CD8-positive, alpha-beta memory T cell (primary cell): ENCODE data around the gene IL22RA1. TPM values are rescaled to one million over a fixed set of nuclear protein-coding genes. Genes with fewer than 3 reads are reported as not detected.
A peak's percentile ranks its signal among the peaks of the same experiment; 100 is the strongest.

ENCODE experiments used
- CTCF ChIA-PET: fragments of 350-600 bp; sonication (Branson Sonifier 250); formaldehyde crosslinking; loops from one replicate; lab custom pipeline; 2021; ENCODE audit warnings: antibody characterized with exemption; lab: Charles Lee
- POLR2A ChIA-PET: fragments of 350-600 bp; sonication (Branson Sonifier 250); formaldehyde crosslinking; loops from one replicate; lab custom pipeline; 2021; ENCODE audit warnings: antibody characterized with exemption; lab: Charles Lee
- DNase-seq, 5 donors: peaks; one replicate each; pipeline versions ENCODE4 v3.0.0 to v3.0.0-alpha.2; 2020 to 2022; ENCODE audit warnings: mixed read lengths in 1 of 5
- H3K27ac ChIP-seq: one replicate; pipeline ENCODE4 v1.7.0; 2013; ENCODE audit warnings: low read depth, mild to moderate bottlenecking, low read length, moderate library complexity
- H3K27me3 ChIP-seq: 2 replicates; pipeline ENCODE4 v1.7.0; 2013; ENCODE audit warnings: low read length, mild to moderate bottlenecking; ENCODE audit not compliant: insufficient read depth, poor library complexity, severe bottlenecking
- H3K36me3 ChIP-seq: 2 replicates; pipeline ENCODE4 v1.7.0; 2013; ENCODE audit warnings: mild to moderate bottlenecking, low read length, moderate library complexity; ENCODE audit not compliant: insufficient read depth
- H3K4me1 ChIP-seq: 2 replicates; pipeline ENCODE4 v1.7.0; 2013; ENCODE audit warnings: mild to moderate bottlenecking, low read length, moderate library complexity; ENCODE audit not compliant: insufficient read depth
- H3K4me3 ChIP-seq: 2 replicates; pipeline ENCODE4 v1.7.0; 2013; ENCODE audit warnings: mild to moderate bottlenecking, low read length
- H3K9me3 ChIP-seq: 2 replicates; pipeline ENCODE4 v1.7.0; 2013; ENCODE audit warnings: mild to moderate bottlenecking, low read length
- H3K27ac Mint-ChIP-seq, 8 donors: one replicate each; pipeline ENCODE4 v1.8.0; 2020 to 2021; ENCODE audit warnings: mixed read lengths in 8 of 8, mild to moderate bottlenecking in 6 of 8, inconsistent platforms in 3 of 8, moderate library complexity in 3 of 8
- H3K27me3 Mint-ChIP-seq, 2 donors: one replicate each; pipeline ENCODE4 v1.8.0; 2020 to 2021; ENCODE audit warnings: mixed read lengths in 2 of 2, mild to moderate bottlenecking in 1 of 2, moderate library complexity in 1 of 2
- H3K36me3 Mint-ChIP-seq, 3 donors: one replicate each; pipeline ENCODE4 v1.8.0; 2020 to 2021; ENCODE audit warnings: mixed read lengths in 3 of 3, inconsistent platforms in 1 of 3, mild to moderate bottlenecking in 1 of 3
- H3K4me1 Mint-ChIP-seq, 3 donors: one replicate each; pipeline ENCODE4 v1.8.0; 2020 to 2021; ENCODE audit warnings: mixed read lengths in 3 of 3, inconsistent platforms in 1 of 3, mild to moderate bottlenecking in 1 of 3
- H3K4me3 Mint-ChIP-seq, 7 donors: one replicate each; pipeline ENCODE4 v1.8.0; 2020 to 2021; ENCODE audit warnings: mixed read lengths in 7 of 7, mild to moderate bottlenecking in 6 of 7, moderate library complexity in 4 of 7, inconsistent platforms in 2 of 7
- H3K9me3 Mint-ChIP-seq, 5 donors: one replicate each; pipeline ENCODE4 v1.8.0; 2020 to 2022; ENCODE audit warnings: mixed read lengths in 5 of 5, mild to moderate bottlenecking in 3 of 5, moderate library complexity in 2 of 5, inconsistent platforms in 1 of 5
- polyA plus RNA-seq: library from polyadenylated mRNA; unstranded; fragments of 300-500 nt; fragmentation: Illumina TruSeq; gene quantifications from one replicate; pipeline ENCODE4 v1.2.3, GENCODE V29; 2021
- total RNA-seq, 2 experiments: library from RNA; stranded (reverse); gene quantifications; one replicate each; pipeline ENCODE4 v1.2.3, GENCODE V29; 2021

IL22RA1 gene
- total and polyA plus RNA-seq, 3 experiments from 2014 or later = not detected

DNA sequence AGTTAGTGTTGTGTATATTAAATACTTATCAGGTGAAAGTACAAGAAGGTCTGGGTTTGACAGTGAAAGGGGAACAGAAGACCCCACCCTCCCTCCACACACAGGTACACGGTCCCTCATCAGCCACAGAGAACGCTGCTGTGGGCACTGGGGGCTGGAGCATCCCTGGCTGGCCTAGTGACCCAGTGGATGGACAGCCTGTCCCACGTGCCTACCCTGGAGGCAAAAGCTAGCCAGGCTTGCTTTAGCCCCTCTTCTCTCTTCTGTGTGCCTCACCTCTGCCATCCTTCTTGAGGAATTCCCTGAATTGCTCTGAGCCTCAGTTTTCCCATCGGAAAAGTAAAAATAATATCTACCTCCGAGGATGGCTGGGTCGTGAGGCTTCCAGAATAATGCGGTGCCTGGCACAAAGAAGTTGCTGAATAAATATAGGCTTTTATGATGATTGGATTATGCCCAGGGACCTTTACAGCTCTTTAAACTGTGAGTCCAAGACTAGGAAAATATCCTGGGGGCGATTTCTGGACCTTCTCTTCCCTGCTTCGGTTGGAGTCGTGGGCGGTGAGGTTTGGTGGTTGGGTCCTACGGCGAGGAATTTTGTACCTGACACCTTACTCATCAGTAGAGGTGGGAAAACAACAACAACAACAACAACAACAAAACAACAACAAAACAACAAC, 43.2 kb upstream of the IL22RA1 start:
- H3K27me3 Mint-ChIP-seq = peaks cover 0 to 3% of the 10 kb centered on the region in 2 donors
- Histone ChIP-seq H3K27ac (no peak overlapping the region), H3K9me3 (no peaks in the 10 kb centered on the region), H3K36me3 (no peaks in the 10 kb centered on the region), H3K4me1 (peaks cover 25% of the 10 kb centered on the region), H3K4me3 (peak overlapping the region; percentile 66), H3K27me3 (no peaks in the 10 kb centered on the region)
- ChIA-PET CTCF (interaction anchor here (5.0 to 7.5 kb wide), 3 partner anchors 14 to 206 kb away, joined by 34 to 56 read pairs (median 38); no protein-coding TSS in a partner anchor), POLR2A (no interaction called here)
- H3K36me3 Mint-ChIP-seq = peaks cover 0 to 9% (median 0%) of the 10 kb centered on the region in 3 donors
- no peaks in the 10 kb centered on the region for H3K9me3 Mint-ChIP-seq
- peak overlapping the region; percentile 59 to 95 (median 90) for H3K27ac Mint-ChIP-seq
- peak overlapping the region; percentile 85 to 95 (median 89) for H3K4me3 Mint-ChIP-seq
- no peak for DNase-seq
- H3K4me1 Mint-ChIP-seq = peaks cover 45 to 68% (median 51%) of the 10 kb centered on the region in 3 donors

DNA sequence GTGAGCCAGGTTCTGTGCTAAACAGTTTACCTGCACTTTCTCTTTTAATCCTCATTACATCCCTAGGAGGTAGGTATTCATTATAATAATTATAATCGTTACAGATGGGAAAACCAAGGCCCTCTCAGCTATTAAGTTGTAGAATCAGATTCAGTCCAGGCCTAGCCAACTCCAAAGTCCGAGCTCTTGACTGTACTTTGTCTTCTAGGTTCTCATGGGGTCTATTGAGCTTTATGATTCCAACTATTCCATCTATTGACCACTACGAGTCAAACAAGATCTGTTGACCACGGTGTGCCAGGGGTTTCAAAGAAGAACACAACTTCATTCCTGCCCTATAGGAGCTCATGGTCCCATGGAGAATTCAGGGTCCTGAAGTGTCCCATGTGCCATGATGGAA, 42.1 kb upstream of the IL22RA1 start:
- Mint-ChIP-seq H3K4me1 (peaks cover 39 to 58% (median 45%) of the 10 kb centered on the region in 3 donors), H3K4me3 (peak overlapping the region in 1 of 7 donors; percentile 85), H3K36me3 (peaks cover 0 to 12% (median 0%) of the 10 kb centered on the region in 3 donors), H3K27me3 (peaks cover 0 to 3% of the 10 kb centered on the region in 2 donors), H3K27ac (peak overlapping the region in 4 of 8 donors; percentile 17 to 68 (median 55)), H3K9me3 (no peaks in the 10 kb centered on the region)
- no peak overlapping the region for H3K27ac ChIP-seq
- no peak overlapping the region for H3K4me3 ChIP-seq
- no peak for DNase-seq
- ChIA-PET CTCF (interaction anchor here (1.3 to 7.5 kb wide), 3 partner anchors 15 to 207 kb away, joined by 4 to 56 read pairs (median 7); no protein-coding TSS in a partner anchor), POLR2A (no interaction called here)
- no peaks in the 10 kb centered on the region for H3K9me3 ChIP-seq
- no peaks in the 10 kb centered on the region for H3K36me3 ChIP-seq
- H3K27me3 ChIP-seq = no peaks in the 10 kb centered on the region
- peaks cover 19% of the 10 kb centered on the region for H3K4me1 ChIP-seq

DNA sequence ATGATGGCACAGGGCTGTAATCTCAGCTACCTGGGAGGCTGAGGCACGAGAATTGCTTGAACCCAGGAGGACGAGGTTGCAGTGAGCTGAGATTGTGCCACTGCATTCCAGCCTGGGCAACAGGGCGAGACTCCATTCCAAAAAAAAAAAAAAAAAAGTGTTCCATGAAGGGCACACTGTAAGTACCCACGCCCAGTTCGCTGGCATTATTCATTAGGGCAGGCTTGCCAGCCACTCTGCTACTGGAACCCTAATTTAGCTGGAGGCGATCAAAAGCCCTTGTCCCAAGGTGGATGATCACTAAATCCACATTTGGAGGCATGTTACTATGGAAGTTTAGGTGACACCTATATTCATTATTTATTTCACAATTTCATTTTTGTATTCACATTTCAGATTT, 39.1 kb upstream of the IL22RA1 start:
- Mint-ChIP-seq H3K27ac (no peak overlapping the region), H3K4me1 (peaks cover 23 to 35% (median 23%) of the 10 kb centered on the region in 3 donors), H3K4me3 (no peak overlapping the region), H3K36me3 (peaks cover 0 to 30% (median 3%) of the 10 kb centered on the region in 3 donors), H3K27me3 (no peaks in the 10 kb centered on the region), H3K9me3 (no peaks in the 10 kb centered on the region)
- H3K36me3 ChIP-seq = no peaks in the 10 kb centered on the region
- DNase-seq = no peak
- H3K27me3 ChIP-seq = no peaks in the 10 kb centered on the region
- peaks cover 8% of the 10 kb centered on the region for H3K4me1 ChIP-seq
- no peak overlapping the region for H3K4me3 ChIP-seq
- ChIA-PET CTCF (interaction anchor here (1.4 kb wide), 1 partner anchor 233 kb away, joined by 3 read pairs; the partner anchor contains the start of gene NIPAL3), POLR2A (no interaction called here)
- H3K9me3 ChIP-seq = no peaks in the 10 kb centered on the region
- H3K27ac ChIP-seq = no peak overlapping the region

DNA sequence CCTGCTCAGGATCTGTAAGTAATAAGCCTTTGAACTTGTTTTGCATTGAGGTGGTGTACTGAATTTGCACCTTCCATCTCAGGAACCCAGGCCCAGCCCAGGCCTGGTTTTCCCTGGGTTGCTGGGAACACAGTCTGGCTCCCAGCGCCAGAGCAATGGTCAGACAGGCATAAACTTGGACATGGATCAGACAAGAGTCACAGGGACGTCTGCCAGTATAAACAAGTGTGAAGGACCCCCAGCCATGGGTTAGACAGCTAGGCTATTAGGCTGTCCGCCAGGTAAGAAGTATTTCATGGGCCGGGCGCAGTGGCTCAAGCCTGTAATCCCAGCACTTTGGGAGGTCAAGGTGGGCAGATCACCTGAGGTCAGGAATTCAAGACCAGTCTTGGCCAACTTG, 38.7 kb upstream of the IL22RA1 start:
- CTCF ChIA-PET = interaction anchor here (1.4 kb wide), 1 partner anchor 234 kb away, joined by 3 read pairs; the partner anchor contains the start of gene NIPAL3
- no peak overlapping the region for H3K4me3 ChIP-seq
- no peak overlapping the region for H3K4me3 Mint-ChIP-seq

DNA sequence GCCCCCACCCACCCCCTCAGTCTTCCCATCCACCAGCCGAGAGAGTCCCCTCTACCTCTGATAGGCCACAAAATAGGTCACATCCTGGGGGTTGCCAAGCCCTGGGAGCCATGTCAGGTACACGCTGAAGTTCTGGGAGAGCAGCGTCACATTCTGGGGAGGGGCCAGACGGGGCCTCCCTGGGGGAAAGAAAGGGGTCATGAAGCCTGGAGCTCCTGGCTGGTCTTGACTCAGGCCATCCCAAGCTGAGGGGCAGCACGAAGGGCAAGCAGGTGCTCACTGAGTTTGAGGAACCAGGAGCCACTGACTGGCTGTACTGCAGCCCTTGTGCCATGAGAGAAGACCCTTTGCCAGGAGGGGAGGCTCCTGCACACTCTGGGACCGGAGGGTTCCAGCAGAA, 37.7 kb upstream of the IL22RA1 start:
- DNase-seq = no peak
- CTCF ChIA-PET = no interaction called here
- Mint-ChIP-seq H3K4me1 (peaks cover 12 to 32% (median 14%) of the 10 kb centered on the region in 3 donors), H3K9me3 (no peaks in the 10 kb centered on the region), H3K27me3 (no peaks in the 10 kb centered on the region), H3K4me3 (no peak overlapping the region), H3K27ac (no peak overlapping the region), H3K36me3 (peaks cover 0 to 36% (median 3%) of the 10 kb centered on the region in 3 donors)
- H3K9me3 ChIP-seq = no peaks in the 10 kb centered on the region
- H3K27me3 ChIP-seq = no peaks in the 10 kb centered on the region
- no peak overlapping the region for H3K27ac ChIP-seq
- H3K36me3 ChIP-seq = no peaks in the 10 kb centered on the region
- H3K4me1 ChIP-seq = no peaks in the 10 kb centered on the region
- POLR2A ChIA-PET = no interaction called here
- H3K4me3 ChIP-seq = no peak overlapping the region

More for the DNA sequence above, 38.7 kb upstream of the IL22RA1 start:
- Mint-ChIP-seq H3K36me3 (peaks cover 0 to 33% (median 3%) of the 10 kb centered on the region in 3 donors), H3K27me3 (no peaks in the 10 kb centered on the region), H3K9me3 (no peaks in the 10 kb centered on the region), H3K27ac (peak overlapping the region in 1 of 8 donors; percentile 71), H3K4me1 (peaks cover 22 to 36% (median 22%) of the 10 kb centered on the region in 3 donors)
- Histone ChIP-seq H3K27ac (no peak overlapping the region), H3K4me1 (peaks cover 5% of the 10 kb centered on the region), H3K36me3 (no peaks in the 10 kb centered on the region), H3K9me3 (no peaks in the 10 kb centered on the region), H3K27me3 (no peaks in the 10 kb centered on the region)
- no peak for DNase-seq
- POLR2A ChIA-PET = no interaction called here

DNA sequence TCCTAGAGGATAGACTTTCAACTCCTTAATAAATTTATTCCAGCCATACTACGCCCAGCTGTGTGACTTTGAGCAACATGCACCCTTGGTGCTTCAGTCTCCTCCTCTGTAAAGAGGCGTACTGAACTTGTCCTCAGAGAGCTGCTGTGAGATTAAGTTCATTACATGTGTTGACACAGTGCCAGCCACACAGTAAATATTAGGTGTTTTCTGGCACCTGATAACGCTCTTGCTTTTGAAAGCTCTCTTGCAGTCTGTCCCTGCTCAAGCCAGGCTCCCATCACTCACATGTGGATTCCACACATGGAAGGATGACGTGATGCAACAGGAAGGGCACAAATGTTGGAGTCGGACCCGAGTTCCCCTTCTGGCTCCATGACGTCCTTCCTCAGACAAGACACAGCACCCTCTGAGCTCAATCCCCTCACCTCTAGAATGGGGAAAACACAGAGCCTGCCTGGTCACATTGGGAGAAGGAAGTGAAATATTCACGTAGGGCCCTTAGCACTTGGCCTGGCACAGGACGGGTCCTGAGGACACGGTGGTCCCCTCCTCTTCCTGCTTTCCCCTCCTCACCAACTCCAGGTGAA, 36.4 kb upstream of the IL22RA1 start:
- no peaks in the 10 kb centered on the region for H3K36me3 ChIP-seq
- Mint-ChIP-seq H3K4me3 (no peak overlapping the region), H3K27me3 (no peaks in the 10 kb centered on the region), H3K36me3 (peaks cover 0 to 41% (median 7%) of the 10 kb centered on the region in 3 donors), H3K4me1 (peaks cover 8 to 27% (median 10%) of the 10 kb centered on the region in 3 donors), H3K9me3 (no peaks in the 10 kb centered on the region), H3K27ac (peak overlapping the region in 1 of 8 donors; percentile 61)
- H3K9me3 ChIP-seq = no peaks in the 10 kb centered on the region
- ChIA-PET CTCF (interaction anchor here (0.6 to 1.1 kb wide), 2 partner anchors 21 to 212 kb away, joined by 3 to 4 read pairs; no protein-coding TSS in a partner anchor), POLR2A (no interaction called here)
- no peak for DNase-seq
- H3K4me1 ChIP-seq = no peaks in the 10 kb centered on the region
- no peaks in the 10 kb centered on the region for H3K27me3 ChIP-seq
- H3K4me3 ChIP-seq = no peak overlapping the region
- H3K27ac ChIP-seq = no peak overlapping the region

DNA sequence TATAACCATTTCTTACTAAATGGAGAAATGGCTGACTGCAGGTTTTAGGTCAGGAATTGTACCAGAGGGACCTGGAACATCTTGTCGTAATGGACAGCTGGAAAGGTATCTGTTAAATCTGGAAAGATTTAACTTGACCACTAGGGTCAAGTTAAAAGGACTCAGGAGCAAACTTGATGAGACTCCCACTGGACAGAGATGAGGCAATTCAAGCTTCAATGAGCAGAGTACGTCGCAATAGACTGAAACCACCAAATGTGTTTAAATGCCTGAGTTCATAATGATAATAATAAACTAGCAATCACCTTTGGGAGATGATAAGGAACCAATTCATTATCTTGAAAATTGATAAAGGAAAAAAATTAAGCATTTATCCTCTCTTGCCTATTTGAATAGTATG, 35.5 kb upstream of the IL22RA1 start:
- no peaks in the 10 kb centered on the region for H3K9me3 Mint-ChIP-seq
- H3K36me3 ChIP-seq = no peaks in the 10 kb centered on the region
- peaks cover 3 to 22% (median 5%) of the 10 kb centered on the region in 3 donors for H3K4me1 Mint-ChIP-seq
- H3K4me3 Mint-ChIP-seq = no peak overlapping the region
- no peak overlapping the region for H3K27ac ChIP-seq
- H3K36me3 Mint-ChIP-seq = peaks cover 6 to 43% (median 9%) of the 10 kb centered on the region in 3 donors
- no peak overlapping the region for H3K4me3 ChIP-seq
- no peak overlapping the region for H3K27ac Mint-ChIP-seq
- no peaks in the 10 kb centered on the region for H3K27me3 ChIP-seq
- ChIA-PET POLR2A (no interaction called here), CTCF (interaction anchor here (0.9 to 1.3 kb wide), 2 partner anchors 22 to 28 kb away, joined by 3 to 4 read pairs; no protein-coding TSS in a partner anchor)
- no peaks in the 10 kb centered on the region for H3K27me3 Mint-ChIP-seq
- DNase-seq = no peak
- H3K9me3 ChIP-seq = no peaks in the 10 kb centered on the region
- no peaks in the 10 kb centered on the region for H3K4me1 ChIP-seq

DNA sequence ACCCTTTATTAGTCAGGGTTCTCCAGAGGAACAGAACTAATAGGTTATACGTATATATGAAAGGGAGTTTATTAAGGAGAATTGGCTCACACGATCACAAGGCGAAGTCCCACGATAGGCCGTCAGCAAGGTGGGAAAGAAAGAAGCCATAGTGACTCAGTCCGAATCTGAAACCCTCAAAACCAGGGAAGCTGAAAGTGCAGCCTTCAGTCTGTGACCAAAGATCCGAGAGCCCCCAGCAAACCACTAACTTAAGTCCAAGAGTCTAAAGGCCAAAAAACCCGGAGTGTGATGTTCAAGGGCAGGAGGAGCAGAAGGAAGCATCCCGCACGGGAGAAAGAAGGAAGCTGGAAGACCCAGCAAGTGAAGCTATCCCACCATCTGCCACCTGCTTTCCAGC, 34.2 kb upstream of the IL22RA1 start:
- Histone ChIP-seq H3K27me3 (no peaks in the 10 kb centered on the region), H3K27ac (no peak overlapping the region), H3K36me3 (no peaks in the 10 kb centered on the region), H3K4me1 (no peaks in the 10 kb centered on the region), H3K4me3 (no peak overlapping the region), H3K9me3 (no peaks in the 10 kb centered on the region)
- Mint-ChIP-seq H3K27me3 (no peaks in the 10 kb centered on the region), H3K36me3 (peaks cover 6 to 46% (median 9%) of the 10 kb centered on the region in 3 donors), H3K4me1 (peaks cover 1 to 16% (median 5%) of the 10 kb centered on the region in 3 donors), H3K9me3 (no peaks in the 10 kb centered on the region), H3K27ac (no peak overlapping the region), H3K4me3 (no peak overlapping the region)
- no peak for DNase-seq
- CTCF ChIA-PET = no interaction called here
- POLR2A ChIA-PET = no interaction called here
